Body of pancreas (tissue), 4 donors: ENCODE results near the gene LPIN3.

Experiments used
- POLR2A ChIP-seq, 3 donors: fragments of 450-650 bp; IDR thresholded peaks; one replicate each; pipeline ENCODE4 v1.6.1; 2016; ENCODE audit warnings: antibody characterized with exemption in 3 of 3, mild to moderate bottlenecking in 2 of 3
- TF ChIP-seq, protein P1 (sequence below), 7 experiments: fragments of 450-650 bp in 4 of 7; fragments of 200-600 bp in 3 of 7; sonication (generic) in 3 of 7; IDR thresholded peaks; one replicate each; pipeline ENCODE4 v1.5.1; 2016 to 2019; ENCODE audit warnings: antibody characterized with exemption in 7 of 7

DNA sequence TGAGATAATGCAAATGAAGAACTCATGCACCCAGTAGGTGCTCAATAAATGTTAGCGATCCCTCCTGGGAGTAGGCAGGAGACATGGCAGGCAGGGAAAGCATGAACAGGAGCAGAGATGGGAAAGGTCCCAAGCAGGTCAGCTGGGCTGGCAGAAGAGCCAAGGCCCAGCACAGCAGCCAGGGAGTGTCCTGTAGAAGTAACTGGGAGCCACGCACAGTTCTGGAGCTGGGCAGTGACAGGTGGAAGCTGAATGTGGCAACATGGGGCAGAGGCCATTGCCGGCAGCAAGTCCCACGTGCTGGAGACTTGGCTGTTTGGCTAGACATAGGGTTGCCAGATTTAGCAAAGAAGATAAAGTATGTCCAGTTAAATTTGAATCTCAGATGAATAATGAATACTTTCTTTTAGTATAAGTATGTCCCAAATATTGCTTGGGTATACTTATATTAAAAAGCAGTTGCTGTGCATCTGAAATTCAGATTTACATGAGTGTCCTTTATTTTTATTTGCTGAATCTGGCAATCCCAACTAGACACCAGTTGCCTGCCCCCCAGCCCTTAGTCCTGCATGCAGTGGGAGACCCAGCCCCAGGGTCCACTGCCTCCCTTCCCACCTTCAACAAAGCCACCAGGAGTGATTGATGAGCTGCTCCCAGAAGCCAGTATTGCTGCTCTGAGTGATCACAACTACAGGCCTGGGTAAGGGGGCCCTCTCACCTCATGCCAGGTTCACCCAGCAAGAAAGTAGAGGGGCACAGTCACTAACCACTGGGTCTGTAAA, 3.7 kb upstream of the LPIN3 start:
- TF ChIP-seq, protein P1, sequence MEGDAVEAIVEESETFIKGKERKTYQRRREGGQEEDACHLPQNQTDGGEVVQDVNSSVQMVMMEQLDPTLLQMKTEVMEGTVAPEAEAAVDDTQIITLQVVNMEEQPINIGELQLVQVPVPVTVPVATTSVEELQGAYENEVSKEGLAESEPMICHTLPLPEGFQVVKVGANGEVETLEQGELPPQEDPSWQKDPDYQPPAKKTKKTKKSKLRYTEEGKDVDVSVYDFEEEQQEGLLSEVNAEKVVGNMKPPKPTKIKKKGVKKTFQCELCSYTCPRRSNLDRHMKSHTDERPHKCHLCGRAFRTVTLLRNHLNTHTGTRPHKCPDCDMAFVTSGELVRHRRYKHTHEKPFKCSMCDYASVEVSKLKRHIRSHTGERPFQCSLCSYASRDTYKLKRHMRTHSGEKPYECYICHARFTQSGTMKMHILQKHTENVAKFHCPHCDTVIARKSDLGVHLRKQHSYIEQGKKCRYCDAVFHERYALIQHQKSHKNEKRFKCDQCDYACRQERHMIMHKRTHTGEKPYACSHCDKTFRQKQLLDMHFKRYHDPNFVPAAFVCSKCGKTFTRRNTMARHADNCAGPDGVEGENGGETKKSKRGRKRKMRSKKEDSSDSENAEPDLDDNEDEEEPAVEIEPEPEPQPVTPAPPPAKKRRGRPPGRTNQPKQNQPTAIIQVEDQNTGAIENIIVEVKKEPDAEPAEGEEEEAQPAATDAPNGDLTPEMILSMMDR (IDR thresholded peaks at IDR 0.05) = no peak
- TF ChIP-seq POLR2A (IDR thresholded peaks at IDR 0.05) = no peak
